Astrocyte (in vitro differentiated cells and primary cell): ENCODE results near the gene RASA2. TPM values are rescaled to one million over a fixed set of nuclear protein-coding genes. Genes with fewer than 3 reads are reported as not detected.

ENCODE experiments used
- DNase-seq: peaks from one replicate; pipeline ENCODE4 v3.0.0-alpha.2; 2010; ENCODE audit warnings: low read depth
- FAIRE-seq: peaks from 2 replicates; lab custom pipeline; 2011; peaks lifted over from hg19 to GRCh38; lab: Jason Lieb, UNC
- H2AFZ ChIP-seq: 2 replicates; pipeline ENCODE4 v1.6.0; 2012; ENCODE audit warnings: low read depth, low read length, inconsistent platforms
- H3K27ac ChIP-seq: 2 replicates; pipeline ENCODE4 v1.5.1; 2011; ENCODE audit warnings: low read depth, low read length, inconsistent platforms
- H3K27me3 ChIP-seq: 2 replicates; pipeline ENCODE4 v1.6.0; 2011; ENCODE audit warnings: low read length, inconsistent platforms; ENCODE audit not compliant: insufficient read depth
- H3K36me3 ChIP-seq: 2 replicates; pipeline ENCODE4 v1.5.1; 2011; ENCODE audit warnings: low read length, inconsistent platforms; ENCODE audit not compliant: insufficient read depth
- H3K4me1 ChIP-seq: 2 replicates; pipeline ENCODE4 v1.5.1; 2011; ENCODE audit warnings: low read length, inconsistent platforms; ENCODE audit not compliant: insufficient read depth
- H3K4me2 ChIP-seq: 2 replicates; pipeline ENCODE4 v1.6.0; 2012; ENCODE audit warnings: low read length, inconsistent platforms
- H3K4me3 ChIP-seq: 2 replicates; pipeline ENCODE4 v1.5.1; 2011; ENCODE audit warnings: low read depth, mild to moderate bottlenecking, low read length, inconsistent platforms; ENCODE audit not compliant: insufficient read depth
- H3K79me2 ChIP-seq: 2 replicates; pipeline ENCODE4 v1.6.0; 2012; ENCODE audit warnings: mild to moderate bottlenecking, low read length, inconsistent platforms; ENCODE audit not compliant: insufficient read depth
- H3K9ac ChIP-seq: 2 replicates; pipeline ENCODE4 v1.6.0; 2012; ENCODE audit warnings: mild to moderate bottlenecking, low read length, inconsistent platforms
- H3K9me3 ChIP-seq: 2 replicates; pipeline ENCODE4 v1.5.1; 2012; ENCODE audit warnings: low read depth, mild to moderate bottlenecking, low read length, inconsistent platforms; ENCODE audit not compliant: insufficient read depth
- H4K20me1 ChIP-seq: 2 replicates; pipeline ENCODE4 v1.6.0; 2012; ENCODE audit warnings: low read length, inconsistent platforms; ENCODE audit not compliant: insufficient read depth
- H3K27ac Mint-ChIP-seq: one replicate; pipeline ENCODE4 v1.8.0; 2021; ENCODE audit warnings: mild to moderate bottlenecking, mixed read lengths; ENCODE audit not compliant: unreplicated experiment
- H3K27me3 Mint-ChIP-seq: one replicate; pipeline ENCODE4 v1.8.0; 2021; ENCODE audit warnings: low read depth, mixed read lengths; ENCODE audit not compliant: unreplicated experiment
- H3K36me3 Mint-ChIP-seq: one replicate; pipeline ENCODE4 v1.8.0; 2021; ENCODE audit warnings: low read depth, mixed read lengths; ENCODE audit not compliant: unreplicated experiment
- H3K4me1 Mint-ChIP-seq: one replicate; pipeline ENCODE4 v1.8.0; 2021; ENCODE audit warnings: low read depth, mixed read lengths; ENCODE audit not compliant: unreplicated experiment
- H3K4me3 Mint-ChIP-seq: one replicate; pipeline ENCODE4 v1.8.0; 2021; ENCODE audit warnings: mild to moderate bottlenecking, moderate library complexity, mixed read lengths; ENCODE audit not compliant: unreplicated experiment
- H3K9me3 Mint-ChIP-seq: one replicate; pipeline ENCODE4 v1.8.0; 2021; ENCODE audit warnings: mild to moderate bottlenecking, mixed read lengths; ENCODE audit not compliant: unreplicated experiment
- CTCF ChIP-seq: IDR thresholded peaks from 2 replicates; pipeline ENCODE4 v1.5.1; 2011; ENCODE audit warnings: low read depth, mild to moderate bottlenecking, inconsistent platforms, low read length, moderate library complexity; ENCODE audit not compliant: insufficient read depth
- EZH2 ChIP-seq: IDR thresholded peaks from 2 replicates; pipeline ENCODE4 v1.6.1; 2012; ENCODE audit warnings: mild to moderate bottlenecking, low read length, inconsistent platforms; ENCODE audit not compliant: insufficient read depth
- total RNA-seq: library from RNA; stranded (reverse); gene quantifications from 2 replicates; pipeline ENCODE4 v1.2.1, GENCODE V29; 2021

RASA2 gene
- total RNA-seq, 1 donor from 2014 or later, result 19.0 TPM

GRCh38 chr3:141648055-141648910 lies 161.5 kb downstream of the RASA2 start:
- Histone ChIP-seq H3K27ac (no peak overlapping the region), H2AFZ (no peak overlapping the region), H3K9ac (no peak overlapping the region), H3K4me3 (no peak overlapping the region), H3K79me2 (no peaks in the 10 kb centered on the region), H3K4me2 (no peak overlapping the region), H3K36me3 (no peaks in the 10 kb centered on the region), H3K27me3 (peaks cover 2% of the 10 kb centered on the region), H4K20me1 (no peaks in the 10 kb centered on the region), H3K9me3 (no peaks in the 10 kb centered on the region), H3K4me1 (no peaks in the 10 kb centered on the region)
- Mint-ChIP-seq H3K27ac (no peak overlapping the region), H3K27me3 (peaks cover 4% of the 10 kb centered on the region), H3K9me3 (peaks cover 4% of the 10 kb centered on the region), H3K36me3 (peaks cover 2% of the 10 kb centered on the region), H3K4me3 (no peak overlapping the region), H3K4me1 (peaks cover 10% of the 10 kb centered on the region)
- DNase-seq, result no peak
- TF ChIP-seq CTCF, result no peak
- no peak for TF ChIP-seq EZH2
- FAIRE-seq, result no peak

- Histone ChIP-seq H3K36me3 (no peaks in the 10 kb centered on the region), H3K9ac (no peak overlapping the region), H3K4me3 (no peak overlapping the region), H3K4me1 (no peaks in the 10 kb centered on the region), H3K9me3 (no peaks in the 10 kb centered on the region), H2AFZ (no peak overlapping the region), H4K20me1 (no peaks in the 10 kb centered on the region), H3K27ac (no peak overlapping the region), H3K79me2 (no peaks in the 10 kb centered on the region), H3K27me3 (peaks cover 2% of the 10 kb centered on the region), H3K4me2 (no peak overlapping the region)
- Mint-ChIP-seq H3K4me1 (peaks cover 10% of the 10 kb centered on the region), H3K36me3 (peaks cover 2% of the 10 kb centered on the region), H3K27ac (no peak overlapping the region), H3K27me3 (peaks cover 13% of the 10 kb centered on the region), H3K4me3 (no peak overlapping the region), H3K9me3 (peaks cover 9% of the 10 kb centered on the region)
- DNase-seq (no peak), FAIRE-seq (no peak)
- TF ChIP-seq EZH2 (no peak), CTCF (no peak)
These were observed 163.0 kb downstream of the RASA2 start for GRCh38 chr3:141649871-141650270.

- H3K27me3 Mint-ChIP-seq, result peaks cover 13% of the 10 kb centered on the region
- peaks cover 10% of the 10 kb centered on the region for H3K4me1 Mint-ChIP-seq
- FAIRE-seq, result no peak
These were observed 164.0 kb downstream of the RASA2 start for GRCh38 chr3:141650783-141651182.

More at GRCh38 chr3:141650783-141651182, 164.0 kb downstream of the RASA2 start:
- H3K4me3 Mint-ChIP-seq, result no peak overlapping the region
- Histone ChIP-seq H3K79me2 (no peaks in the 10 kb centered on the region), H2AFZ (no peak overlapping the region), H3K4me3 (no peak overlapping the region), H3K4me1 (no peaks in the 10 kb centered on the region), H3K27ac (no peak overlapping the region), H3K4me2 (no peak overlapping the region), H3K36me3 (no peaks in the 10 kb centered on the region), H3K27me3 (peaks cover 2% of the 10 kb centered on the region), H4K20me1 (no peaks in the 10 kb centered on the region), H3K9ac (no peak overlapping the region), H3K9me3 (no peaks in the 10 kb centered on the region)
- DNase-seq, result no peak
- H3K36me3 Mint-ChIP-seq, result peaks cover 2% of the 10 kb centered on the region
- no peak for TF ChIP-seq CTCF
- no peak for TF ChIP-seq EZH2
- H3K27ac Mint-ChIP-seq, result no peak overlapping the region
- peaks cover 14% of the 10 kb centered on the region for H3K9me3 Mint-ChIP-seq
